22Rv1 (cell line): ENCODE results near the gene RERGL.

Experiments
- CTCF ChIP-seq: fragments of 450-650 bp; IDR thresholded peaks from 2 replicates; pipeline ENCODE4 v1.5.1; 2017; ENCODE audit warnings: mild to moderate bottlenecking
- ZFX ChIP-seq: fragments of 450-650 bp; IDR thresholded peaks from 2 replicates; pipeline ENCODE4 v1.6.1; 2017; ENCODE audit warnings: antibody characterized with exemption, borderline replicate concordance

DNA sequence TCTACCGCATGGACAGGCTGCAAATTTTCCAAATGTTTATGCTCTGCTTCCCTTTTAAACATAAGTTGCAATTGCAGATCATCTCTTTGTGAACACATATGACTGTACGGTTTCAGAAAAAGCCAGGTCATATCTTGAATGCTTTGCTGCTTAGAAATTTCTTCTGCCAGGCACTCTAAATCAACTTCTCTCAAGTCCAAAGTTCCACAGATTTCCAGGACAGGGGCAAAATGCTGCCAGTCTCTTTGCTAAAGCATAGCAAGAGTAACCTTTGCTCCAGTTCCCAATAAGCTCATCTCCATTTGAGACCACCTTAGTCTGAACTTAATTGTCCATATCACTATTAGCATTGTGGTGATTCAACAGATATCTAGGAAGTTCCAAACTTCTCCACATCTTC is 13.6 kb upstream of the RERGL start:
- TF ChIP-seq CTCF (no peak), ZFX (no peak)
